ENCODE measurements around the gene UBE2C.

- TF ChIP-seq POLR2AphosphoS5 (IDR thresholded peaks at IDR 0.05; ENCODE audit: low read depth, low read length) (no peak), TAF1 (IDR thresholded peaks at IDR 0.05; ENCODE audit: borderline replicate concordance, insufficient read depth, low read length) (no peak)
Observed at GRCh38 chr20:45798935-45799642, 13.4 kb upstream of the UBE2C start.
